ENCODE data around the gene CFAP20.

The CFAP20 gene

GRCh38 chr16:58157951-58158540 is 28.9 kb upstream of the CFAP20 start:
- Histone ChIP-seq H3K27ac (ENCODE audit: low read depth, low read length) (no peak overlapping the region), H3K9ac (ENCODE audit: low read length) (no peak overlapping the region), H3K36me3 (ENCODE audit: low read length) (peaks cover 4% of the 10 kb centered on the region; the same call in 1 of the 2 replicates), H3F3A (ENCODE audit: insufficient read depth) (no peaks in the 10 kb centered on the region), H3K9me2 (replicated peaks; ENCODE audit: insufficient read depth, low read length) (no peaks in the 10 kb centered on the region), H3K4me2 (ENCODE audit: low read depth, low read length, poor library complexity, severe bottlenecking) (no peak overlapping the region), H3K4me3 (ENCODE audit: insufficient read depth, low read length, poor library complexity, severe bottlenecking) (no peak overlapping the region), H4K20me1 (ENCODE audit: low read depth, low read length) (no peaks in the 10 kb centered on the region), H3K79me2 (ENCODE audit: insufficient read depth, low read length) (no peaks in the 10 kb centered on the region), H3K9me3 (ENCODE audit: insufficient read depth, low read length) (no peaks in the 10 kb centered on the region), H3K27me3 (ENCODE audit: low read length) (no peaks in the 10 kb centered on the region), H2AFZ (ENCODE audit: low read depth, low read length, severe bottlenecking) (no peak overlapping the region)
- no peak for TF ChIP-seq CTCF (IDR thresholded peaks at IDR 0.05; ENCODE audit: insufficient read depth, low read length, poor library complexity, severe bottlenecking)
- TF ChIP-seq EZH2phosphoT487 (conservative IDR thresholded peaks at IDR 0.05; ENCODE audit: low read length) = no peak

- Histone ChIP-seq H3K9ac (ENCODE audit: low read length) (no peak overlapping the region), H3K27me3 (ENCODE audit: low read length) (no peaks in the 10 kb centered on the region), H3K4me3 (ENCODE audit: insufficient read depth, low read length, poor library complexity, severe bottlenecking) (no peak overlapping the region), H3K27ac (ENCODE audit: low read depth, low read length) (no peak overlapping the region), H3K36me3 (ENCODE audit: low read length) (peaks cover 2% of the 10 kb centered on the region; the same call in 1 of the 2 replicates), H3K4me2 (ENCODE audit: low read depth, low read length, poor library complexity, severe bottlenecking) (no peak overlapping the region), H3F3A (ENCODE audit: insufficient read depth) (no peaks in the 10 kb centered on the region), H3K9me2 (replicated peaks; ENCODE audit: insufficient read depth, low read length) (no peaks in the 10 kb centered on the region), H3K9me3 (ENCODE audit: insufficient read depth, low read length) (no peaks in the 10 kb centered on the region), H3K79me2 (ENCODE audit: insufficient read depth, low read length) (no peaks in the 10 kb centered on the region), H4K20me1 (ENCODE audit: low read depth, low read length) (no peaks in the 10 kb centered on the region), H2AFZ (ENCODE audit: low read depth, low read length, severe bottlenecking) (no peak overlapping the region)
- TF ChIP-seq CTCF (IDR thresholded peaks at IDR 0.05; ENCODE audit: insufficient read depth, low read length, poor library complexity, severe bottlenecking) = no peak
- no peak for TF ChIP-seq EZH2phosphoT487 (conservative IDR thresholded peaks at IDR 0.05; ENCODE audit: low read length)
These were observed 28.1 kb upstream of the CFAP20 start for GRCh38 chr16:58157239-58157638.

GRCh38 chr16:58155839-58156238 is 26.7 kb upstream of the CFAP20 start:
- no peak overlapping the region for H3K27ac ChIP-seq (ENCODE audit: low read depth, low read length)
- H3K27me3 ChIP-seq (ENCODE audit: low read length) = no peaks in the 10 kb centered on the region
- no peaks in the 10 kb centered on the region for H3K9me3 ChIP-seq (ENCODE audit: insufficient read depth, low read length)
- H2AFZ ChIP-seq (ENCODE audit: low read depth, low read length, severe bottlenecking) = no peak overlapping the region
- H3K79me2 ChIP-seq (ENCODE audit: insufficient read depth, low read length) = no peaks in the 10 kb centered on the region
- no peak for TF ChIP-seq EZH2phosphoT487 (conservative IDR thresholded peaks at IDR 0.05; ENCODE audit: low read length)
- TF ChIP-seq CTCF (IDR thresholded peaks at IDR 0.05; ENCODE audit: insufficient read depth, low read length, poor library complexity, severe bottlenecking) = no peak
- H3F3A ChIP-seq (ENCODE audit: insufficient read depth) = no peaks in the 10 kb centered on the region
- no peaks in the 10 kb centered on the region for H4K20me1 ChIP-seq (ENCODE audit: low read depth, low read length)
- H3K4me3 ChIP-seq (ENCODE audit: insufficient read depth, low read length, poor library complexity, severe bottlenecking) = no peak overlapping the region
- no peaks in the 10 kb centered on the region for H3K36me3 ChIP-seq (ENCODE audit: low read length)
- H3K9me2 ChIP-seq (replicated peaks; ENCODE audit: insufficient read depth, low read length) = no peaks in the 10 kb centered on the region
- no peak overlapping the region for H3K4me2 ChIP-seq (ENCODE audit: low read depth, low read length, poor library complexity, severe bottlenecking)
- H3K9ac ChIP-seq (ENCODE audit: low read length) = no peak overlapping the region

Measured in SU-DHL-6 (cell line).